NOMO-1 treated with dmso at 0.1 percent for 144 hours (cell line): Measurements from ENCODE around the gene RUNDC1.

Source experiments
- DNase-seq: peaks from one replicate; lab custom pipeline; 2025; ENCODE audit not compliant: unreplicated experiment; lab: John Stamatoyannopoulos, UW

RUNDC1 gene

GRCh38 chr17:43018008-43018853 lies 37.9 kb downstream of the RUNDC1 start:
- DNase-seq, result no peak

- peak; percentile 54 for DNase-seq
Measured at GRCh38 chr17:43018932-43019331, 38.6 kb downstream of the RUNDC1 start.

- no peak for DNase-seq
Measured at GRCh38 chr17:43019418-43019817, 39.1 kb downstream of the RUNDC1 start.

- no peak for DNase-seq
Measured at GRCh38 chr17:43020030-43020621, 39.8 kb downstream of the RUNDC1 start.

DNA sequence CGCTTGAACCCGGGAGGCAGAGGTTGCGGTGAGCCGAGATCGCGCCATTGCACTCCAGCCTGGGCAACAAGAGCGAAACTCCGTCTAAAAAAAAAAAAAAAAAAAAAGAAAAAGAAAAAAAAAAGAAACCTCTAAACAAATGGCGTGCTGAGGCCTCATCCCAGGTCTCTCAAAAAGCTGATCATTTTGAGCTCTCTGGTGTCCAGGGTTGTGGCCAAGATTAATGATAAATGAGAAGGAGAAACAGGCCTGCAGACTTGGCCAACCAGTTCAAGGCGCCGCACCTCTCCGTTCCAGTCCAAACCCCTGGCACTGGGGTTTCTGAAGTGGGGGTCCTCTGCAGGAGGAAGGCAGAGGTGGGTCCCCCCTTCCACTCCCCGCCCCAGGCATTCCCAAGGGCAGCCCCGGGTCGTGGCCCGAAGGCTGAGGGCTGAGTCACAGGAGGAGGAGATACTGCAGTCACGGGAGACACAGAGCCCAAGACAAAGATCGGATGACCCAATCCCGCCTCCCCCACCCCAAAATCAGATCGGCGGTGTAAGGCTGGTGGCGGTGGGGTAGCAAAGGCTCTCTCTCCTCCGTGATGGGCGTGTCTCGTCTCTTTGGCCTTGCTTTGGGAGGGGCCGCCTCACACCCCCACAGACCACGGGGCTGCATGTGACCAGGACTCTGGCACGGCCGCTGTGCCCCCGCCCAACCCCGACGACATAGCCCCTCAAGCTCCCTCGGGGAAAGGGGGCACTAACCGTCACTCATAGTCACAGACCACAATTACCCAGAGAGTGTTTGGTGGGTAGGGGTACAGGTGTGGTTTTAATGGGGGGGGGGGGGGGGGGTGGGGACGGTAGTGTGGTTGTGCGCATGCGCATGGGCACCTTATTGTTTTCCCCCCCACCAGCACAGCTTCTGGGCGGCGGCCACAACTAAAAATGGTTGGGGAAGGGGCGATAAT lies 40.7 kb downstream of the RUNDC1 start:
- no peak for DNase-seq

GRCh38 chr17:43021741-43022512 lies 41.6 kb downstream of the RUNDC1 start, which contains the start of gene VAT1:
Gene VAT1 (minus strand): TSS chr17:43022385. CDS start chr17:43022322, 63 bp downstream.
- DNase-seq, result peak; percentile 65

DNA sequence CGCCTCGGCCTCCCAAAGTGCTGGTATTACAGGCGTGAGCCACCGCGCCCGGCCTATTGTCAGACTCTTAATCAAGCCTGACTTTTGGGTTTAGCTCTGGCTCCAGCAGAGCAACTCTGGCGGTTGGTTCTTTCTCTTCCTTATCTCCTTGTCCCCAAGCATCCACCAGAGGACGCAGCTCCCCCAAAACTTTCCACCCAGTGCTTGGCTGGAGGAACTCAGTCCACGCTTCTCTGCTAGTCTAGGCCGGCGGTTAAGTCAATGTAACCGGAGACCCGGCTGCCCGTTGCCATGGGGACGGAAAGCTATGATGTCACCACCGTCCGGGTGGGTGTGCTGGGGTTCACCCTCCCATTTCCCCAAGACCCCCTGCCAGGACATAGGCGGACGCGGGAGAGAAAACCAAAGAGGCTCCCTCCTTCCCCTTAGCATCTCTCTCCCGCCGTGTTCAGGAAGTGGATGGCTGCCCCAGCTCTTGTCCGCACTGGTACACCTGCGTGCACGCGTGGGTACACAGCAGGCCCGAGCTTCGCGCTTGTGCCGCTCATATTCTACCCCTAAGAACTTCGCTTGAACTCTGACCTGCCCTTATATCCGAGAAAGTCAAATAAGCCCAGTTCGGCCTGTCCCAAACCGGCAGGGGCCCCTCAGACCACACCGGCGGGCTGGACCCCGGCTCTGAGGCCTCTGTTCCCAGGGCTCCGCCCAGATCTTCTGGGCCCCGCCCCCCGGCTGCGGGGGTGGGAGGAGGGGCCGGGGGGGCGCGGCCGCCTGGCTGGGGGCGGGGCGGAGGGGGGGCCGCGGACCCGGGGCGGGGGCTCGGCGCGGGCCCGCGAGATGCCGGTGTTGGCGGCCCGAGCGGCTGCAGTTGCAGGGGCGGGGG lies 44.3 kb downstream of the RUNDC1 start, which contains the start of gene RND2:
Gene RND2, plus strand, starts transcription at position 825 of the 883 bp plus-strand sequence. CDS start 117 bp downstream, outside the sequence.
- peak; percentile 86 for DNase-seq

GRCh38 chr17:43025290-43025657 lies 44.9 kb downstream of the RUNDC1 start:
- DNase-seq, result no peak

GRCh38 chr17:43025766-43026537 lies 45.6 kb downstream of the RUNDC1 start:
- DNase-seq, result no peak

DNA sequence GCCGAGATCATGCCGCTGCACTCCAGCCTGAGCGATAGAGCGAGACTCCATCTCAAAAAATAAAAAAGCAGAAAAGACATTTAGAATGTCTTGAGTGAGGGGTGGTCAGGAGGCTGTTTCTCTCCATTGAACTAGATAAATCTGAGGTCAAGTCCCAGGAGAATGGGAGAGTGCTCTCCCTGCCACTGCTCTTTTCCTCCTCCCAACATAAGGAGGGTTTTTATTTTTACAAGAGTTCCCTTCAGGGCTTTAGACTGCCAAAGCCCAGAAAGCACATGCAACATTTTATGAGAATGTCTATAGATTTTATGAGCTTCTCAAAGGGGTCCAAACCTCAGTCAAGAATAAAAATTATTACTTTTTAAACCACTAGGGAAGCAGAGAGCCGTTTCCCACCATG lies 46.2 kb downstream of the RUNDC1 start:
- DNase-seq, result no peak

GRCh38 chr17:43027091-43028032 lies 47.0 kb downstream of the RUNDC1 start:
- no peak for DNase-seq

GRCh38 chr17:43028221-43028861 lies 48.0 kb downstream of the RUNDC1 start:
- DNase-seq, result no peak

DNA sequence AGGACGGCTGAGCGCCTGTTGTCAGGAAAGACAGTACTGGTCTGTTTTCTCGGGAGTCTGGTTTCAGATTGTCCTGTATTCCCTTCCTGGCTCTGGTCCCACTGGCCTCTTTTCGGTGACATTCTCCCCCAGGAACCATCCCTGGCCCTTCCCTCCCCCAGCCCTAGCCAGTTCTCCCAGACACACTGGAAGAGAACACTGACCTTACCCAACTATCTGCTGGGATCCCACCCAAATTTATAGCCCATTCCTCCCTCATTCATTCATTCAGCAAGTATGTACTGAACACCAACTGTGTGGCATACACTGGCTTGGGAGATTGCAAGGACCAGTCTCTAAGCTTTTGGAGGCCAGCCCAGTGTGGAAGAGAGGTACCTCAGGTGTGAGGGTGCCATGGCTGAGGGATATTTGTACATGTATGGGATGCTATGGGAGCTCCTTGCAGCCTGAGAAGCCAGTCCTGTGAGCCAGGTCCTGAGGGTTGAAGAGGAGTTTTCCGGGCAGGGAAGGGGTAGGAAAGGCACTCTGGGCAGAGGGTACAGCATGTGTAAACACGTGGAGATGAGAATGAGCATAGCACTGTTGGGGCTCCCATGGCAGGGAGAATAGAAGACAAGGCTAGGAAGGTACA lies 49.9 kb downstream of the RUNDC1 start:
- no peak for DNase-seq

GRCh38 chr17:43031666-43032065 lies 51.3 kb downstream of the RUNDC1 start:
- no peak for DNase-seq

- DNase-seq, result no peak
Measured at GRCh38 chr17:43033948-43034881, 53.9 kb downstream of the RUNDC1 start.

DNA sequence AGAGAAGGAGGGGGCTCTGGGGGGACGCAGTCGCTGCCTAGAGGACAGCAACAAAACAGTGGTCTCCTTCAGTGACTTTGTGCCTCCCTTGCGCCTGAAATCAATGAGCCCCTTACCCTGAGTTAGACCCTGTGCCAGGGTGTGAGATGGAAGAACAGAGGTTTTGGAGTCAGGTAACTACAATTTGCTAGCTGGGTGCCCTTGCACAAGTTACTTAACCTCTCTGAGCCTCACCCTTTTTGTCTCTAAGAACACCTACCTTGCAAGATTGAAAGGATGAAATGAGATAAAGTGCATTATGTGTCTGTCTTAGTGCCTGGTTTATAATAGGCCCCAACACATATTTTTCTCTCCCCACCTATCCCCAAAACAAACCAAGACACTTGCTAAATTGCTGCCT lies 54.5 kb downstream of the RUNDC1 start:
- no peak for DNase-seq
